GM13977 (cell line): ENCODE measurements around the gene TNF.
"Not testable (repeated sequence)": the region's sequence is repeated elsewhere in the genome, so short reads cannot be mapped to it uniquely, and the experiment has no call there.

Experiments used
- DNase-seq: peaks from one replicate; pipeline ENCODE4 v3.0.0; 2012; ENCODE audit warnings: low spot score
- in situ Hi-C: fragments of 300-500 bp; cut with MboI; formaldehyde crosslinking; loops from one replicate; pipeline ENCODE4 v1.12.0; 2022; ENCODE audit warnings: low sequenced_read_pairs, low pct_unique_long_range_greater_than_20kb, mixed read lengths, inconsistent platforms; ENCODE audit not compliant: unreplicated experiment
- TF ChIP-seq, protein P1 (sequence below): IDR thresholded peaks from 2 replicates; pipeline ENCODE4 v1.5.1; 2012; ENCODE audit warnings: mild to moderate bottlenecking, control low read depth; ENCODE audit not compliant: insufficient read depth; ENCODE audit errors: extremely low read depth, missing control alignments

TNF gene

DNA sequence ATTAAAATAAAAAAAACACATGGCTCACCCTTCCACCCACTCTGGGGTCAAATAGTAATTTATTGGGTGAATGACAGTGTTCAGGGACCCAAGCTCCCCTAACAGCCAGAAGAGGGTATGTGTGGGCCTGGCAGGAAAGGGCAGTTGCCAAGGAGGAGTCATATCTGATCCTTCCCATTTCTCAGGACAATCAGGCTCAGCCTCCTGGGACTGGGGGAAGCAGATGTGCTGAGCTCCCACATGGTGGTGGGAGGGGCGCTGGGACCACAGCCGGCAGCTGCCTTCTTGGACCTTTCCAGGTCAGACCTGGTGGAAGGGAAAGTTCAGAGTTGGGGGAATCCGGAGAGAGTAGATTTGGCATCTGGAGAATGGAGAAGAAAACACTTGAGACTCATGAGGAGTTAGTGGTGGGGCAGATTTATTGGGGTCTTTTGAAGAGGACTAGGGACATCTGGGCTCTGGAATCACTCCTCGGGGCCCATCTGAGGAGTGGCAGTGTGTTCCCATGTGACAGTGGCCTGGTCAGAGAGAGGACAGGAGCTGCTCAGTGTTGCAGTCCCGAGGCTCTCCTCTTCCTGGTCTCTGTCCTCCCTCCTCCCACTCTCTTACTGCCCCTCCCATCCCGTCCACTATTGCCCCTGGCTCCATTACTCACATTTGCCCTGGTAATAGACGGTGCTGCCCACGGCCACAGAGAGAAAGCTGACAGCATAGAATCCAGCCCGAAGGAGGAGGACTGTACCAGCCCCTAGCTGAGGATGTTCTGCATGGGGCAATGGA is 13.7 kb downstream of the TNF start:
- in situ Hi-C loops: no loop called here
- no peak for DNase-seq
- TF ChIP-seq, protein P1, sequence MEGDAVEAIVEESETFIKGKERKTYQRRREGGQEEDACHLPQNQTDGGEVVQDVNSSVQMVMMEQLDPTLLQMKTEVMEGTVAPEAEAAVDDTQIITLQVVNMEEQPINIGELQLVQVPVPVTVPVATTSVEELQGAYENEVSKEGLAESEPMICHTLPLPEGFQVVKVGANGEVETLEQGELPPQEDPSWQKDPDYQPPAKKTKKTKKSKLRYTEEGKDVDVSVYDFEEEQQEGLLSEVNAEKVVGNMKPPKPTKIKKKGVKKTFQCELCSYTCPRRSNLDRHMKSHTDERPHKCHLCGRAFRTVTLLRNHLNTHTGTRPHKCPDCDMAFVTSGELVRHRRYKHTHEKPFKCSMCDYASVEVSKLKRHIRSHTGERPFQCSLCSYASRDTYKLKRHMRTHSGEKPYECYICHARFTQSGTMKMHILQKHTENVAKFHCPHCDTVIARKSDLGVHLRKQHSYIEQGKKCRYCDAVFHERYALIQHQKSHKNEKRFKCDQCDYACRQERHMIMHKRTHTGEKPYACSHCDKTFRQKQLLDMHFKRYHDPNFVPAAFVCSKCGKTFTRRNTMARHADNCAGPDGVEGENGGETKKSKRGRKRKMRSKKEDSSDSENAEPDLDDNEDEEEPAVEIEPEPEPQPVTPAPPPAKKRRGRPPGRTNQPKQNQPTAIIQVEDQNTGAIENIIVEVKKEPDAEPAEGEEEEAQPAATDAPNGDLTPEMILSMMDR: no peak

DNA sequence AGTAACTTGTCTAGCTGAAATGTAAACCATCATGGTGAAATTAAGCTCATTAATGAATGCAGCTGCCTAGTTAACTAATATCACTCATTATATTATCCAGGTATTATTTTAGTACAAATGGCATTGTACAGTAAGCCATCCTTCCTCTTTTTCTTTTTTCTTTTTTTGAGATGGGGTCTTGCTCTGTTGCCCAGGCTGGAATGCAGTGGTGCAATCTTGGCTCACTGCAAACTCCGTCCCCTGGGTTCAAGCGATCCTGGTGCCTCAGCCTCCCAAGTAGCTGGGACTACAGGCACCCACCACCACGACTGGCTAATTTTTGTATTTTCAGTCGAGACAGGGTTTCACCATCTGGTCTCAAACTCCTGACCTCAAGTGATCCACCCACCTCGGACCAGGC is 15.3 kb downstream of the TNF start:
- in situ Hi-C loops: loop anchor here (5.0 kb wide), 1 partner anchor 38 kb away; no protein-coding TSS in a partner anchor
- not testable (repeated sequence) for DNase-seq

DNA sequence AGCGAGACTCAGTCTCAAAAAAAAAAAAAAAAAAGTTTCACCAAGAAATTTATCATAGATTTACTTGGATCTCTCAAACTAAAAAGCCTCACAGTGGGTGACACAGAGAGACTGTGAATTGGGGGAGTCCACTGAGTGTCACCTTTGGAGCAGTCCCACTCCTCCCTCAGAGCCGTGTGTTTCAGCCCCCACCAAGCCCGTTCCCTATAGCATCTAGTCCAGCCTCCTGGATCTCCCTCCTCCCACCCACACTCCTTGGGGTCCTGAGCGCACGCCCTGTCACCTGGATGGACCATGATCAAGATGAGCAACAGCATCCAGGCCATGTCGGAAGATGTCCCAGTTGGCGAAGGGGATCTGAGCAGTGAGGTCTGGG is 17.0 kb downstream of the TNF start:
- TF ChIP-seq, protein P1: no peak
- in situ Hi-C loops: loop anchor here (5.0 kb wide), 1 partner anchor 40 kb away; no protein-coding TSS in a partner anchor
- no peak for DNase-seq

DNA sequence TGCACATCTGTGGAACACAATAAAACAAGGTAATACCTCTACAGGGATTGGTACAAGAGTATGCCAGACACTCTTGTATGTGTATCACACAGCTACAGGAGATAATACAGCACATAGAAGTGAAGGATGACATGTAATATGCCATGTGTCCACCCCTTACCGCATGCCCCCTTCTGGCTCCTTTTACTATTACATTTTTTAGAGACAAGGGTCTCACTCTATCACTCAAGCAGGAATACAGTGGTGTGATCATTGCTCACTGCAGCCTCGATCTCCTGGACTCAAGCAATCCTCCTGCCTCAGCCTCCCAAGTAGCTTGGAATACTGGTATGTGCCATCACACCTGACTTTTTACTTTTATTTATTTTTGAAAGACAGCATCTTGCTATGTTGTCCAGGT is 21.6 kb downstream of the TNF start:
- DNase-seq: no peak
- TF ChIP-seq, protein P1: peak; percentile 60
- in situ Hi-C loops: no loop called here

DNA sequence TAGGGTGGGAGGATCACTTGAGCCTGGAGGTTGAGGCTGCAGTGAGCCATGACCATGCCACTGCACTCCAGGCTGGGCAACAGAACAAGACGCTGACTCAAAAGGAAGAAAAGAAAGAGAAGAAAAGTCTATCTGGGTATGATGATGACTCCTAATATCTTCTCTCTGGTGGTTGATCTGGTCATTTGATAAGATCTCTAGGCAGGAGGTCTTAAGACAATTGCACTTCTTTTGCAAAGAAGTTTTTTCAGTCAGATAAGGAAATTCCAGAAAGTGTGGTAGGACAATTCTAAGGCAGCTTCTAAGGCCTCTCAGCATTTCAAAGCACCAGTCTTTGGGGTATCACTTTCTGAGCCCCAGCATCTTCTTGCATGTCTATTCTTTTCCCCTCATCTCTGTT is 32.0 kb downstream of the TNF start:
- in situ Hi-C loops: no loop called here
- no peak for DNase-seq
- TF ChIP-seq, protein P1: no peak

DNA sequence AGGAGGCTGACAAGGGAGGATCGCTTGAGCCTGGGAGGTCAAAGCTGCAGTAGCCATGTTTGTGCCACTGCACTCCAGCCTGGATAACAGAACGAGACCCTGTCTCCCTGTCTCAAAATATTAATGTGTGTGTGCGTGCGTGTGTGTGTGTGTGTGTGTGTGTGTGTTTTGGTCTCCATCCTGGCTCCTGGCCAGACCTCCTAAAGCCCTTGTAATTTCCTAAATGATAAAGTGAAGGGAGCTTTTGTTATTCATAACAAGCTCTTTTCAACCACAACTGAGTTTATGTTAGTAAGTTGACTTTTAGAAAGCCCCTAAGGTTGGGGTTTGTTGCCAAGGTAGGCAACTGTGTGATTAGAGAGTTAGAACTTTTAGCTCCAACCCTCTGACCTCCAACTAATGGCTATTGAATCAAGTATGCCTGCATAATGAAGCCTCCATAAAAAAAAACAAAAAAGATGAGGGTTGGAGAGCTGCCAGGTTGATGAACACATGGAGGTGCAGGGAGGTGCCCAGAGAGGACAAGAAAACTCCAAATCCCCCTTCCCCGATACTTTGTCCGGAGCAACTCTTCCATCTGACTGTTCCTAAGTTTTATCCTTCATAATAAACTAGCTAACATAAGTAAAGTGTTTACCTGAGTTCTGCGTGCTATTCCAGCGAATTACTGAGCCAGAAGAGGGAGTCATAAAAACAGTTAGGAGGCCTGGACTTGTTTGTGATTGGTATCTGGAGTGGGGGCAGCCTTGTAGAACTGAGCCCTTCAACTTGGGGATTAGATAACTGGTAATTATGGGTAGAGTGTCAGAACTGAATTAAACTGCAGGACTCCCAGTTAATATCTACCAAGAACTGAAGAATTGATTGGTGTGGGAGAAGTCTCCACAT is 34.4 kb downstream of the TNF start:
- TF ChIP-seq, protein P1: no peak
- DNase-seq: no peak
- in situ Hi-C loops: no loop called here

DNA sequence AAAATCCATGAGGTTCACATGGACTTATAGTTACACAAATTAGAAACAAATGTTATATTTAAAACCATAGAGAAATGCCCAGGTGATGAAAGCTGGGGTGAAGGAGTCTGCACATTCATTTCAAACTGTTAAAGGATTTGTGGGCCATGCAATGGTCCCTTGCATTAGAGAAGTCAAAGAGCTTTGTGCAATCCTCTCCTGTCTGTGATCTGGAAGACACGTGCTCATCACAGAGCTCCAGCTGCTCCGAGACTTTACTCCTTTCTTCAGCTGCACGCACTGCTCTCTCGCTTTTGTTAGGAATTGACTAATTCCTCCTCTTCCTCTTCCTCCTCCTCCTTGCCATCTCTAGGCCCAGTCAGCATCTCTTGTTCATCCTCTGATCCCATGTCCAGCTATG is 35.6 kb downstream of the TNF start:
- TF ChIP-seq, protein P1: no peak
- DNase-seq: no peak
- in situ Hi-C loops: no loop called here
